GM21529 (cell line): ENCODE measurements around the gene KRT25.
"Not testable (repeated sequence)": the region's sequence is repeated elsewhere in the genome, so short reads cannot be mapped to it uniquely, and the experiment has no call there.

ENCODE experiments used
- ATAC-seq: cut with Tn5 transposase; IDR thresholded peaks from one replicate; pipeline ENCODE4 v1.9.1; 2021; ENCODE audit not compliant: unreplicated experiment

The KRT25 gene

DNA sequence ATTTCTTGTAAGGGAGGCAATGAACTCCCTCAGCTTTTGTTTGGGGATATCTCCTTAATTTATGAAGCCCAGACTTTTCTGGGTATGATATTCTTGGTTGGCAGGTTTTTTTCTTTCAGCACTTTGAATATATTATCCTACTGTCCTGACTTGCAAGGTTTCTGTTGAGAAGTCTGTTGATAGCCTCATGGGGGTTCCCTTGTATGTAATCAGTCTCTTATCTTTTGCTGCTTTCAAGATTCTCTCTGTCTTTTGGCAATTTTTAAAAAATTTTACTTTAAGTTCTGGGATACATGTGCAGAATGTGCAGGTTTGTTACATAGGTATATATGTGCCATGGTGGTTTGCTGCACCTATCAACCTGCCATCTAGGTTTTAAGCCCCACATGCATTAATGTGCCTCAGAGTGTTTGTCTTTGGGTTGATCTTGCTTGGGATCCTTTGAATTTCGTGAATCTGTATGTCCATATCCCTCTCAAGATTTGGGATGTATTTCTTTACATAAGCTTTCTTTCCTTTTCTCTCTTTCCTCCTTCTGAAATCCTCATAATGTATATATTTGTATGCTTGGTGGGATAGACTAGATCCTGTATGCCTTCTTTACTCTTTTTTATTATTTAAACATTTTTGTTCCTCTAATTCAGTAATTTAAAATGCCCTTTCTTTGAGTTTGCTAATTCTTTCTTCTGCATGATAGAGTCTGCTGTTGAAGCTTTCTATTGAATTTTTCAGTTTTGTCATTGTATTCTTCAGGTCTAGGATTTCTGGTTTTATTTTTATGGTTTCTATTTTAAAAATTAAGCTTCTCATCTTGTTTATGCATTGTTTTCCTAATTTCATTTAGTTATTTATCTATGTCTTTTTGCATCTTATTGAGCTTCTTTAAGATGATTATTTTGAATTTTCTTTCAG is 5.2 kb upstream of the KRT25 start:
- ATAC-seq, result no peak

DNA sequence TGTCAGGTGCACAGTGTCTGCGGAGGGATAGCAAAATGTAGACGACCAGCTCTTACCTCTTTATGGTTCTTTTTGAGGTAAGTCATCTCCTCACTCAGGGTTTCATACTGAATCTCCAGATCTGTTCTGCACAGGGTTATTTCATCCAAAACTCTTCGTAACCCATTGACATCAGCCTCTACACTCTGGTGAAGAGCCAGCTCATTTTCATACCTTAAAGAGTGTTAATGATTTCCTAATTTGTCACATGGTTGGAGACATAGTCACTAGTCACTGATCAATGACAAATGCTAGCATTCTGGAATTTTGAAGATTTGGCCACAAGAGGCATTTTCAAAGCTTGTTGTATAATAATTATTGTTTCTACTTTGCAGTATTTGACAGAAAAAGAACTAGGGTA is 1.3 kb downstream of the KRT25 start:
- ATAC-seq, result no peak

DNA sequence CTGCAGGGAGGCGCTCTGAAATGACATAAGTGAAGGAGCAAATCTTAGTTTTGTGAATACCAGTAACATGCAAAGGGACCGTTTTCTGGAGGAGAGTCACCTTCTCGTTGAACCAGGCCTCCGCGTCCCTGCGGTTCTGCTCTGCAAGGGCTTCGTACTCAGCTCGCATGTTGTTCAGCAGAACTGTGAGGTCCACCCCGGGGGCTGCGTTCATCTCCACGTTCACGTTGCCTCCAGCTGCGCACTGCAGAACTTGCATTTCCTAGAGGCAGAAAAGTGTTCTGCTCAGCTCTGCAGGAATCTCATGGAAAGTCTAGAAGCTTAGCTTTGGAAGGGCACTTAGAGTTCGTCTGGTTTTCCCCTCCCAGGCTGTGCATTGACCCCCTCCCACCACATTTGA is 4.1 kb downstream of the KRT25 start:
- ATAC-seq, result no peak

DNA sequence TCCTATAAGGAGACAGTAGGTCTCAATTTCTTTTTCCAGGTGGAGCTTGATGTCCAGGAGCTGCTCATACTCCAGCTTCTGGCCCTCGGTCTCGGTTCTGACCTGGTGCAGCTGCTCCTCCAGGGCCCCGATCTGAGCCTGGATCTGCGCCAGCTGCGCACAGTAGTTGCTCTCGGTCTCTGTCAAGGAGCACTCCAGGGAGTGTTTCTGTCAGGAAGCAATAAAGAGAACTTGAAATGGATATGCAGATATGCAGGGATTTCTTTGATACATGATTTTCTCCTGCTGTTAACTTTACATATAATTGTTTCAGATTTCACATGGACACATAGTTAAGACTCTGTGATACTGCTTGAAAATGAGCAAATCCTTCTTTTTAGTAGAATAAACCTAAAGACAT is 4.7 kb downstream of the KRT25 start:
- ATAC-seq, result no peak

DNA sequence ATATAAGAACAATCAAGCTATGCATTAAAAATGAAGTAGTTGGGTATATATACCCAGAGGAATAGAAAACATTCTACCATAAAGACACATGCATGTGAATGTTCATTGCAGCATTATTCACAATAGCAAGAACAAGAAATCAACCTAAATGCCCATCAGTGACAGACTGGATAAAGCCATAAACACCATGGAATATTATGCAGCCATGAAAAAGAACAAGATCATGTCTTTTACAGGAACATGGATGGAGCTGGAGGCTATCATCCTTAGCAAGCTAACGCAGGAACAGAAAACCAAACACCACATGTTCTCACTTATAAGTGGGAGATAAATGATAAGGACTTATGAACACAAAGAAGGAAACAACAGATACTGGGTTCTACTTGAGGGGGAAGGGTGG is 6.5 kb downstream of the KRT25 start:
- not testable (repeated sequence) for ATAC-seq

DNA sequence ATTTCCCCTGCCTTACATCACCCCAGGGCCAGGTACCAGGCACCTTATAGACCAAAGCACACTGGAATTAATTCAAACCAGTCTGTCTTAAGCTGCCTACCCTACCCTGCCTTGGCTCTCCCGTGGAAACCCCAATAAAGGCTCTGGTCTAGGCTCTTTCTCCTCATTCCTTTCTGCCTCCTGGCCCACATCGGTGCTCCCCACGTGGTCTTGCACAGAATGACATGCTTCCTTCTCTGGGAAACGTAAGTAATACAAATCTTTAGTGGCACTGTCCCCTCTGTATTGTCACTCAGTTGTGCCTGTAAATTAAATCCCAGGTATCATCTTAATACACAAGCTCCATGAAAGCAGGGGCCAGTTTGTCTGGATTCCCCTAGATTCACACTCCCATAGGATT is 16.6 kb downstream of the KRT25 start:
- ATAC-seq, result no peak

DNA sequence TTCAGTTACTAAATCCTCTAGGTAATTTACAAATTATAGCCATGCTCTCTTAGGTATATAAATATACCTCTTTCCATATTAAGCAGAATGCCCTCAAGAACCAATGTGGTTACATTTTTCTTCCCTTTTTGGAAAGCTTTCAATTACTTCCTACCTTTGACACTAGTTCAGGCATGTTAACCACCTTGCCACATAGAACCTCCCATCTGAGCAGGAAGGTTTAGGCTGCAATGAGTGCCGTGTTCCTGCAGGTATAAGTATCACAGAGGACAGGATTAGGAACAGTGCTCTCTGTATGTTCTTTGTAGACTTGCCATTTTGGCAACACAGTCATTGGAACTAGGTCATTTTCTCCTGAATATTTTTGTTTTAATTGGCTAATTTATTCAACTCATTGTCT is 20.1 kb downstream of the KRT25 start:
- no peak for ATAC-seq

DNA sequence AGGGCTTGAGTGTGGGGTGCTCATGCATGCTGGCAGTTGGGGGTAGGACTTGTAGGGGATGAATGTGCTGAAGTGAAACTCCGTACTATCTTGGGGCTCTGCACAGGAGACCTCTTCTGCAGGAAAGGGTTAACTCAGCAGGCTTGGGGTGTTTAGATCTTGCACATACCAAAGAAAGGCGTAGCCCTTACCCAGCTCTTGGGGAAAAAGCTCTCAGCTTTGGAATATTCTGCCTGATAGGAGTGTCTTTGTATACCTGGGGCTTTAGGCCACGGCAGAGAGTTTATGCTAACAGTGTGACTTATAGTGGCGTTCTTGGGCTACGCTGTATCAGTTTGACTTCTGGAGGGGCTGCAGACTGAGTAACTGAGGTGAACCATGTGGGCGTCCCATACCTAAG is 21.1 kb downstream of the KRT25 start:
- no peak for ATAC-seq

DNA sequence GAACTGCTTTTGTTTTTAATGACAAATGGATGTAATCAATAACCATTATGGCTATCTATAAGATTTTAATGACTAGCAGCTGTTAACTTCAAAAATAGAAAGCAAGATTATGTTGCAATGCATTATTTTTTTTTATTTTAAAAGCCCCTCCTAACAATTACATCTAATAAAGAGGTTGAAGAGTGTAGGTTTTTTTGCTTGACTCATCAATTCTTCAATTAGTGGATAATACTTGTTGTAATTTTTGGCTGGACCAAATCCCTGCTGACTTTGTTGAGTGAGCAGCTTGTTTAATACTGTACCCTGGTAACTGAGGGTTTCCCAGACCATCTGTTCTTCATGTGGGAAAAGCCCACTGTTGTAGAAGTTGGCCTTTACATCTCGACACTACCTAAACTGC is 24.2 kb downstream of the KRT25 start:
- no peak for ATAC-seq

DNA sequence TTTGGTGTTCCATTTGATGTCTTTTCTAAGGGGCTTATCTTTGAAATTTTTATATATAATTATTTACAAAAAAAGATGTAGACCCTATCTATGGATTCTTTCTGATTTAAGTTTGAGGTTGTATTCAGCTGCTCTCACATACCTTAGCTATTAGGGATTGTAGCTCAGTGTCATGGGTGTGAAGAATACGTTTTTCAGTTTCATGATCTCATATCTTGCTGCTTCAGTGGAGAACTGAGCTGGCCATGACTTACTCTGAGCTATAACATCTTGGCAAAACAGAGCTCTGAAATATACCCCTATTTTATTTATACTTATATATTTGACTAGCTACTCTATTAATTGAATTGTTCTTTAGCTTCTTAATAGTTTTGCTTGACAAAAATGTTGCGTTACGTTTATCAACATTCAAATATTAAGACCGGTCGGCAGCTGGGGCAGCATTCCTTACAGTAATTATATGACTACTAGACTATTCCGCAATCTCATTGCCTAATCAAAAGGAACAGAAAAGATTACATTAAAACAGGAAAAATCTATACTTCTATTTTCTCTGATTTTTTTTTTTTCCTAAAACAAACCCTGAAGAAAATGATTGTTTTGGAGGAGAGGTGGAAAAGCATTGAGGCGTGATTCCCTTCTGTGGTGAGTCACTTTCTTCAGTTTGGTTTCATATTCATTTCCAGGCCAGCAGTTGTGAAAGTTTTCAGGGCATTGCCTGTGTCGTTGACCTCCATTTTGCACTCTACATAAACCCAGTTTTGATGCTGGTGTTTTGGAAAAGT is 27.5 kb downstream of the KRT25 start:
- ATAC-seq, result no peak

DNA sequence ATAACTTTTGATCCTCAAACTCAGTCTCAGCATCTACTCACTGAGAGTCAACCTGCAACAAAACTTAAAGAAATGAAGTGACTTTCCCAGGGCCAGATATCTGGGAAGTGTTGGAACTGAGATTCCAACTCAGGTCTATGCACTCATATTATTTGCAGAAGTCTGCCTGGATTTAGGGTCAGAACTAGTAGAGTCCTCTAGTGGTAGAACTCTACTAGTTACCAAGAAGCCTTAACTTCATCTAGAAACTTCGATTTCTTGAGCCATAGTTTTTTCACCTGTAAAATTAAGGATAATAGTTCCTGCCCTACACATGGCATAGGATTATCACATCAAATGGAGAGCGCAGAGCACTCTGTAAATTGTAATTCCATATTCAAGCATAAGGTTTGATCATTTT is 28.2 kb downstream of the KRT25 start:
- ATAC-seq, result no peak

DNA sequence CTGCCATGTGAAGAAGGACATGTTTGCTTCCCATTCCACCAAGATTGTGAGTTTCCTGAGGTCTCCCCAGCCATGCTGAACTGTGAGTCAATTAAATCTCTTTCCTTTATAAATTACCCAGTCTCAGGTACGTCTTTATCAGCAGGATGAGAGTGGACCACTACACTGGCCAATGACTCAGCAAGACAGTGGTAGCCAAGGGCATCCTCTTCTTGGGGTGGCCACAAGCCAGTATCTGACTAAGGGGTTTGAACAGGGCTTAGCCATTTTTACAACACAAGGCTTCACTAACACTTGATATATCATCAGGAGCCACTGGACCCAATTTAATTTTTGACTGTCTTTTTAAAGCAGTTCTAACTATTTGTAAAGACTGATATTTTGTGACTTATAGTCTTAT is 30.5 kb downstream of the KRT25 start:
- ATAC-seq, result no peak

DNA sequence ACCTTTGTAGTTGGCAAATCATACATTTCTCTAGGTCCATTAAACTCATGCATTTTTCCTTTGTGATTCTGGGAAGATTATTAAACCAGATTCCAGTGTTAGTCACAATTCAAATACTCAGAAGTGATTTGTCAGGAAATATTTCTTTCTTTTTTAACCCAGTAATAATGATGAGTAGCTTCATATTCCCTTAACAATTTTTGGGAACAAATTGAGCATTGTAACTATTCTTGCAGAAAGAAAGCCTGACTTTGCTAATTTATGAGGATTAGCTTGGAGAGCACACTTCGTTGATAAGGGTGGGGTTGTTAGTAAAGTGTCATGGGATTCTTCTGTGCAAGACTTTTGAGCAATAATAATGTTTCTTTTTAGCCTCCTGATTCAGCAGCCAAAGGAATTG is 32.9 kb downstream of the KRT25 start:
- ATAC-seq, result no peak

DNA sequence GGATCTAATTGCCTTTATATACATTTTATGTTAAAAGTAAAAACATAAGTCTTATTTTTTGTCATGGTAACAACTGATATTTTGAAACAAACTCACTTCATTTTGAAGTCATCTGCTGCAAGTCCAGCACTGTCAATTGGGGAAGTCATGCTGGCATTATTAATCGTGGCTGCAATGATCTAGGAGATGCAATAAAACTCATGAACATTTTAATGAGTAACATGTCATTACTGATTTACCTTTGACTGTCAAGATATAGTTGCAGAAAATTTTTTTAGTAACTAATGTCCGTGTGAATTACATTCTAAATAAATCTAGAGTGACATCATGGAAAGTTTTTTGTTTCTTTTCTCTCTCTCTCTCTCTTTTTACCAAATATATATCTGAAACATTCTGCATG is 34.2 kb downstream of the KRT25 start:
- no peak for ATAC-seq

DNA sequence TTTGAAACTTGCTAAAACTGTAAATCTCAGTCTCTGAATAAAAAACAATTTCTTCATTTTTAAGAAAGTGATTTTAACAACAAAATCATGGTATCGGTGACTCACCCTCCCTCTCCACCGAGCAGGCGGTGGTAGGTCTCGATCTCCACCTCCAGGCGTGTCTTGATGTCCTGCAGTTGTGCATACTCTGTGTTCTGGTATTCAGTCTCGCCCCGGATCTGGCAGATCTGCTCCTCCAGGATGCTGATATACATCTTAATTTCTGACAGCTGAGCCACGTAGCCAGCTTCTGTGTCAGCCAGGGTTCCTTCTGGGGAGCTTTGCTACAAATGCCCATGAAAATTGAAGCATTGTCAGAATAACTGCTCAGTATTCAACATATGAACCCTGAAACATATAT is 36.2 kb downstream of the KRT25 start:
- no peak for ATAC-seq

DNA sequence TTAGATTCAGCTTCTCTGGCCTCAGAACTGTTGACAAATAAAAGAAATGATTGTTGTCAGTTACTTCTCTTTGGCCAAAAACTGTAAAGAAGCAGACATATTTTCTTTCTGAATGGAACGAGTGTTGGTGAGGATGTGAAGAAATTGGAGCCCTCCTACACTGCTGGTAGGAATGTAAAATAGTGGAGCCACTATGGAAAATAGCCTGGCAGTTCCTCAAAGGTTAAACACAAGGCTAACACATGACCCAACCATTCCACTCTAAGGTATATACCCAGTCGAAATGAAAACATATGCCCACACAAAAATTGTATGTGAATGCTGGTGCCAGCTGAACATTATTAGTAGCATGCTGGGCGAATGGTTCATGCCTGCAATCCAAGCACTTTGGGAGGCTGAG is 37.4 kb downstream of the KRT25 start:
- no peak for ATAC-seq

DNA sequence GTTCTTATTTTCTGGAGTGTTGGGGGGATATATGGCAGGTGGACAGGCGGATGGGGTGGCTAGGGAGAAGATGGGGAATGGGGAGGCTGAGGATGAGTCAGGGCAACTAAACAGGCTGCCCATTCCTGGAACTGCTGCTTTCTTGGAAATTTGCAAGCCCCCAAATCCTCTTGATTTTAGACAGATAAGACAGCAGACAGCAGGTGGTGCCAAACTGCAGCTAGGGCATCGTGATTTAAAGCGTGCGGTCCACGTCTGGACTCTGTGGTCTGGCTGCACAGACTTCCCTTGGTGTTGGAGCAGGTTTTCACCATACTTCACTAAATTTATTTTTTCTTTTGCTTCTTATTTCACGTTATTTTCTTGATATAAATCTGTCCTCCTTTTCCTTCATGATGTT is 40.7 kb downstream of the KRT25 start:
- ATAC-seq, result no peak

DNA sequence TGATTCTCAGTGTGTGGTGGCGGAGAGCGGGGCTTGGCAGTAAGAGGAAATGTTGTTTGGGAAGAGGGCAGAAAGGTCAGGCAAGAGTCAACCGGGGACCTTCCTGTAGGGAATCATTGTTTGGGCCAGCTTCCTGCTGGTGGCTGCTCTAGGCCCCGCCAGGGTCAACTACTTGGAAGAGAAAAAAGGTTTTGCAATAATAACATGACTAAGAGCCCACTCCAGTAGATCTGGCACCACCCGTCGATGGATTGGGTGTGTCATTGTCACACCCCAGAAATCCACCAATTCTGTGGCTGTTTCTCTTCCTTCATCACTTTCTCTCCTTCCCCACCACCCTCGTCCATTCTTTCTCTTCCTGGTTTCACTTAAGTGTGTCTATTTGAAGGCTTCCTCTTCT is 47.4 kb downstream of the KRT25 start:
- ATAC-seq, result no peak

DNA sequence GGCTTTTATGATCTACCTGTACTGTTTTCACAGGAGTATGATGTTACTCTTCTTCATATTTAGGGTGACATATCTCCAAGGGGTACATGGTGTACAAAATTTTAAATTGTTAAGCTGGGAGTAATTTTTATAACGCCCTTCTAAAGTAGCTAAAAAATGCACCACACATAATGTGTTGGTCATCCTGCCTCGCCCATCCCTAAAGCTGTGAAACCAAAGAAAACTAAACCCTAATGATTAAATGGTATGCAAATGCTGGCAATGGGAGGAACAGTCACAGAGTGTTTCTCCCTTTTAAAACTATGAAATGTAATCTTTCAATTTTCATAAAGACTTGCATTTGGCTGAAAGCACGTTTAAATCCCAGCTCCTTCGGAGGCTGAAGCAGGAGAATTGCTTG is 49.5 kb downstream of the KRT25 start:
- ATAC-seq, result no peak

DNA sequence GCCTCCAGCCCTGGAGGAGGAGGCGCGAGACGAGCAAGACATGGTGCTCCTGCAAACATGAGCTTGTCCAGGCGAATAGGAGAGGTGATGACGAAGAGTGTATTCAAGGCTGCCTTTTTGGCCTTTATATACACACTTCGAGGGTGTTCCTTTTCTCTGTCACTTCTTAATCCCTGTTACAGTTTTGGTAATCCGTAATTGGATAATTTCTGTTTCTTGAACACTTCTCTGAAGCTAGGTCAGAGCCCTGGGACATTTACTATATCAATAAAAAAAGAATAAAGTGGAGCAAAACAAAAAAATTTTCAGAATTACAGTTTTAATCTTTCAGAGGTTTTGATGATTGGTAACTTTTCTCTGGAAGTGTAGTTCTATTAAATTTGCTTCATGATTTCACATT is 51.5 kb downstream of the KRT25 start, which contains the start of gene KRT24:
KRT24 (minus strand) TSS at position 101 of the 400 bp plus-strand sequence; CDS start at position 42, 59 bp downstream.
- no peak for ATAC-seq

DNA sequence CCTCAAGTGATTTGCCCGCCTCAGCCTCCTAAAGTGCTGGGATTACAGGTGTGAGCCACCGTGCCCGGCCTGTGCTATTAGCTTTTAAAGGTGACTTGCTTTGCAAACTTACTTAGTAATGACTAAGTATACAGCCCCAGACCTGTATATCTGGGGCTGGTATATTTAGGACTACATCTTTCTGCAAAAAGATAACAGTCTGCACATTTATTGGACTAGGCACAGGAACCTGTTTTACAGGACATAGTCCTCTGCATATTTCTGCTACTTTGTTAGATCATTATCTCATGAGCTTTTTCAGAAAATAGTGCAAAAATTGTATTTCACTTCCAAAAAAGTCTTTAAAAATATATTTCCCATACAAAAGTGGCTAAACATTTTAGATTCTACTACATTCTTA is 52.9 kb downstream of the KRT25 start:
- no peak for ATAC-seq

DNA sequence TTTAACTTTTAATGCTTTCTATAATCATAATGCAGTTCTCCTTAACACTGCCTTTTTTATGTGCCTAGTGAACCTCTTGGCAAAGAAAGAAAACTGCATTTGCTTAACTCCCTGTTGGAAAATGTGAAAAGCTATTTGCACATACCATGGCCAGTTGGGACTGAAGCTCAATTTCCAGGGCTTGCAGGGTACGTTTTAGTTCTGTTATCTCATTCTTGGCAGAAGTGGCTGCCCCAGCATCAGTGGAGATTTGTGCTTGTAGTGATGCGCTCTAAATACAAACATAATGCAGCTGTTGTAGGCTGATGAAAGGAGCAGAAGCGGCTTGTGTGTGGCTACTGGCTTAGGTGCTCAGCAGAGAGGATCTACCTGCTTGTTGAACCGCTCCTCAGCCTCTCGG is 55.3 kb downstream of the KRT25 start:
- ATAC-seq, result no peak
